K562 (cell line): ENCODE results near the gene TOR1AIP2. TPM values are rescaled to one million over a fixed set of nuclear protein-coding genes. Genes with fewer than 3 reads are reported as not detected.

Experiments used
- BCOR ChIP-seq: fragments of 450-650 bp; IDR thresholded peaks from 2 replicates; pipeline ENCODE4 v1.6.1; 2016
- C11orf30 ChIP-seq: fragments of 450-650 bp; IDR thresholded peaks from 2 replicates; pipeline ENCODE4 v1.6.1; 2016; ENCODE audit warnings: low read depth, mild to moderate bottlenecking
- CHD1 ChIP-seq: fragments of 200-600 bp; sonication (generic); IDR thresholded peaks from one replicate; pipeline ENCODE4 v1.6.1; 2012; ENCODE audit warnings: mild to moderate bottlenecking, moderate library complexity, low read length, inconsistent platforms
- FOXK1 ChIP-seq: sonication (generic); formaldehyde crosslinking; IDR thresholded peaks from 2 replicates; pipeline ENCODE4 v1.8.0; 2022; ENCODE audit warnings: missing genetic modification reagents, mild to moderate bottlenecking, borderline replicate concordance
- HDAC3 ChIP-seq: fragments of 450-650 bp; IDR thresholded peaks from 2 replicates; pipeline ENCODE4 v1.6.1; 2018; ENCODE audit warnings: borderline replicate concordance, mild to moderate bottlenecking, moderate library complexity; ENCODE audit not compliant: partially characterized antibody
- HIVEP1 ChIP-seq: fragments of 250-450 bp; sonication (Bioruptor Pico); IDR thresholded peaks from 2 replicates; pipeline ENCODE4 v1.4.0; 2020; ENCODE audit warnings: mild to moderate bottlenecking
- KLF1 ChIP-seq: fragments of 450-650 bp; IDR thresholded peaks from 2 replicates; pipeline ENCODE4 v1.6.1; 2016; ENCODE audit warnings: missing genetic modification characterization, missing compliant biosample characterization
- KLF13 ChIP-seq: fragments of 450-650 bp; IDR thresholded peaks from 2 replicates; pipeline ENCODE4 v1.6.1; 2016; ENCODE audit warnings: missing genetic modification characterization, low read depth, mild to moderate bottlenecking, missing compliant biosample characterization, moderate library complexity, borderline replicate concordance
- NR1H2 ChIP-seq: sonication (generic); formaldehyde crosslinking; IDR thresholded peaks from 2 replicates; pipeline ENCODE4 v1.4.0; 2020; ENCODE audit warnings: mild to moderate bottlenecking, missing genetic modification reagents
- SAP30 ChIP-seq: fragments of 200-600 bp; sonication (generic); IDR thresholded peaks from 2 replicates; pipeline ENCODE4 v1.6.1; 2012; ENCODE audit warnings: borderline replicate concordance, low read depth, mild to moderate bottlenecking, moderate library complexity, low read length, control low read depth, inconsistent platforms; ENCODE audit not compliant: insufficient read depth, poor library complexity, severe bottlenecking
- TEAD1 ChIP-seq, 2 experiments: fragments of 450-650 bp in 1 of 2; sonication (generic) in 1 of 2; formaldehyde crosslinking; IDR thresholded peaks; 2 replicates each; pipeline versions ENCODE4 v1.4.0 to v1.8.0; 2020 to 2022; ENCODE audit warnings: mild to moderate bottlenecking in 2 of 2, missing genetic modification reagents in 1 of 2
- TSC22D4 ChIP-seq: fragments of 450-650 bp; IDR thresholded peaks from 2 replicates; pipeline ENCODE4 v1.6.1; 2016; ENCODE audit warnings: missing genetic modification characterization, missing biosample characterization, control low read depth
- ZNF445 ChIP-seq: fragments of 250-450 bp; sonication (Bioruptor Pico); IDR thresholded peaks from 2 replicates; pipeline ENCODE4 v1.4.0; 2020; ENCODE audit warnings: low read depth, mild to moderate bottlenecking, moderate library complexity
- polyA plus RNA-seq, 8 experiments: library from polyadenylated mRNA; depleted of rRNA in 4 of 8; stranded (reverse) in 5 of 8; unstranded in 3 of 8; fragments of >200 nt; fragmentation: Nextera tagmentation in 2 of 8; fragmentation: Illumina TruSeq in 1 of 8; extraction: Ambion mirVana in 2 of 8; extraction: Trizol in 1 of 8; gene quantifications; 2 replicates each; pipeline versions ENCODE4 v1.2.1 to v1.2.3, GENCODE V29; 2011 to 2014; ENCODE audit warnings: inconsistent platforms in 1 of 8, missing spikeins in 1 of 8
- total RNA-seq, 7 experiments: library from RNA; depleted of rRNA in 6 of 7; stranded (reverse); fragments of >200 nt in 6 of 7; fragmentation: Illumina TruSeq in 2 of 7; extraction: Trizol in 2 of 7; gene quantifications; 2 replicates each; pipeline versions ENCODE4 v1.2.1 to v1.2.3, GENCODE V29; 2011 to 2021; ENCODE audit warnings: low replicate concordance in 1 of 7
- TF ChIP-seq, protein P1 (sequence below): fragments of 450-650 bp; IDR thresholded peaks from 2 replicates; pipeline ENCODE4 v1.6.1; 2014; ENCODE audit warnings: low read depth, mild to moderate bottlenecking, moderate library complexity, borderline replicate concordance
- TF ChIP-seq, protein P2 (sequence below): fragments of 450-650 bp; IDR thresholded peaks from one replicate; pipeline ENCODE4 v1.6.1; 2018; ENCODE audit warnings: mild to moderate bottlenecking, moderate library complexity; ENCODE audit not compliant: partially characterized antibody
- TF ChIP-seq, protein P3 (sequence below): fragments of 450-650 bp; IDR thresholded peaks from 2 replicates; pipeline ENCODE4 v1.6.1; 2016; ENCODE audit warnings: mild to moderate bottlenecking
- TF ChIP-seq, protein P4 (sequence below): IDR thresholded peaks from 2 replicates; pipeline ENCODE4 v1.6.1; 2011; ENCODE audit warnings: borderline replicate concordance, low read depth, mild to moderate bottlenecking, moderate library complexity, low read length; ENCODE audit not compliant: insufficient read depth, poor library complexity, severe bottlenecking

TOR1AIP2 gene
- total and polyA plus RNA-seq, 9 of the 15 experiments (the other 6 are each of a cell fraction or from before 2014, with no cell fraction given): 16.7 to 122 (median 41.4) TPM

DNA sequence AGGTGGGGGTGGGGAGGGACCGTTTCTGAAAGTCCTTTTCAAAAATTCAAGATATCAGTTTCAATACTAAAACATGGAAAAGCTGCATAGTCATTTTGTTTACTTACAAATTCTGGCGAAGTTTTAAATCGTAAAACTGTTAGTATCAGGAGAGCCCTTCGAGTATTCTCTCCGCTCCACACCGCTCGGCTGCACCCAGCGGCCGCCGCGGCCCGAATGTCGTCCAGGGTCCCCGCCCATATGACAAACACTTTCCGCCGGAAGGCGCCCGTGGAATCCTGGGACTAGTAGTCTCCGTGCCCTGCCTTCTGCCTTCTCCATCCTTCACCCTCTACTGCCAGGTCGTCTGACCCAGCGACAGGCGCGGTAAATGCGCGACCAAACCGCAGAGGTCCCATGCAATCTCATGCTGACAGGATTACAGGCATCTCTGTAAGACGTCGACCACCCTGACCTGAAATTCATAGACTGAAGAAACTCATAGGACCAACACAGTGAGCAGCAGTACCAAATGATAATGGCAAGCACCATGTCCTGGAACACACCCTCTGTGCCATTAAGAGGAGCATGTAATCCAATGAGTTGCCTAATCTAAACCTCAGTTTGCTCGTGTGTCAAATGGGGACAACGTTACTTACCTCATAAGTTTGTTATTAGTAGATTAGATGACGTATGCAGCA is at the start of gene TOR1AIP2 (continued):
- TF ChIP-seq, protein P1, sequence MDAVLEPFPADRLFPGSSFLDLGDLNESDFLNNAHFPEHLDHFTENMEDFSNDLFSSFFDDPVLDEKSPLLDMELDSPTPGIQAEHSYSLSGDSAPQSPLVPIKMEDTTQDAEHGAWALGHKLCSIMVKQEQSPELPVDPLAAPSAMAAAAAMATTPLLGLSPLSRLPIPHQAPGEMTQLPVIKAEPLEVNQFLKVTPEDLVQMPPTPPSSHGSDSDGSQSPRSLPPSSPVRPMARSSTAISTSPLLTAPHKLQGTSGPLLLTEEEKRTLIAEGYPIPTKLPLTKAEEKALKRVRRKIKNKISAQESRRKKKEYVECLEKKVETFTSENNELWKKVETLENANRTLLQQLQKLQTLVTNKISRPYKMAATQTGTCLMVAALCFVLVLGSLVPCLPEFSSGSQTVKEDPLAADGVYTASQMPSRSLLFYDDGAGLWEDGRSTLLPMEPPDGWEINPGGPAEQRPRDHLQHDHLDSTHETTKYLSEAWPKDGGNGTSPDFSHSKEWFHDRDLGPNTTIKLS: peak; percentile 78; the same call in 1 of the 2 replicates
- TF ChIP-seq CHD1 (no peak), C11orf30 (peak; percentile 37; the same call in 1 of the 2 replicates), TEAD1 (CRISPR knock-in tag; IDR thresholded peaks at IDR 0.05) (peak in 1 of 2 experiments; percentile 90; a peak in 2 of 4 replicates), FOXK1 (CRISPR knock-in tag) (no peak), HIVEP1 (CRISPR knock-in tag) (no peak), ZNF445 (CRISPR knock-in tag) (no peak), TSC22D4 (no peak), NR1H2 (CRISPR knock-in tag) (no peak), KLF13 (tag) (peak; percentile 72; the same call in 1 of the 2 replicates), HDAC3 (peak; percentile 38), SAP30 (no peak), KLF1 (tag) (0 out of 2 replicates have a peak, but pooled peaks have one; percentile 23), BCOR (peak; percentile 98)
- TF ChIP-seq, protein P2, sequence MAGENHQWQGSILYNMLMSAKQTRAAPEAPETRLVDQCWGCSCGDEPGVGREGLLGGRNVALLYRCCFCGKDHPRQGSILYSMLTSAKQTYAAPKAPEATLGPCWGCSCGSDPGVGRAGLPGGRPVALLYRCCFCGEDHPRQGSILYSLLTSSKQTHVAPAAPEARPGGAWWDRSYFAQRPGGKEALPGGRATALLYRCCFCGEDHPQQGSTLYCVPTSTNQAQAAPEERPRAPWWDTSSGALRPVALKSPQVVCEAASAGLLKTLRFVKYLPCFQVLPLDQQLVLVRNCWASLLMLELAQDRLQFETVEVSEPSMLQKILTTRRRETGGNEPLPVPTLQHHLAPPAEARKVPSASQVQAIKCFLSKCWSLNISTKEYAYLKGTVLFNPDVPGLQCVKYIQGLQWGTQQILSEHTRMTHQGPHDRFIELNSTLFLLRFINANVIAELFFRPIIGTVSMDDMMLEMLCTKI: no peak
- TF ChIP-seq, protein P3, sequence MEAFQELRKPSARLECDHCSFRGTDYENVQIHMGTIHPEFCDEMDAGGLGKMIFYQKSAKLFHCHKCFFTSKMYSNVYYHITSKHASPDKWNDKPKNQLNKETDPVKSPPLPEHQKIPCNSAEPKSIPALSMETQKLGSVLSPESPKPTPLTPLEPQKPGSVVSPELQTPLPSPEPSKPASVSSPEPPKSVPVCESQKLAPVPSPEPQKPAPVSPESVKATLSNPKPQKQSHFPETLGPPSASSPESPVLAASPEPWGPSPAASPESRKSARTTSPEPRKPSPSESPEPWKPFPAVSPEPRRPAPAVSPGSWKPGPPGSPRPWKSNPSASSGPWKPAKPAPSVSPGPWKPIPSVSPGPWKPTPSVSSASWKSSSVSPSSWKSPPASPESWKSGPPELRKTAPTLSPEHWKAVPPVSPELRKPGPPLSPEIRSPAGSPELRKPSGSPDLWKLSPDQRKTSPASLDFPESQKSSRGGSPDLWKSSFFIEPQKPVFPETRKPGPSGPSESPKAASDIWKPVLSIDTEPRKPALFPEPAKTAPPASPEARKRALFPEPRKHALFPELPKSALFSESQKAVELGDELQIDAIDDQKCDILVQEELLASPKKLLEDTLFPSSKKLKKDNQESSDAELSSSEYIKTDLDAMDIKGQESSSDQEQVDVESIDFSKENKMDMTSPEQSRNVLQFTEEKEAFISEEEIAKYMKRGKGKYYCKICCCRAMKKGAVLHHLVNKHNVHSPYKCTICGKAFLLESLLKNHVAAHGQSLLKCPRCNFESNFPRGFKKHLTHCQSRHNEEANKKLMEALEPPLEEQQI: 0 out of 2 replicates have a peak, but pooled peaks have one; percentile 12
- TF ChIP-seq, protein P4, sequence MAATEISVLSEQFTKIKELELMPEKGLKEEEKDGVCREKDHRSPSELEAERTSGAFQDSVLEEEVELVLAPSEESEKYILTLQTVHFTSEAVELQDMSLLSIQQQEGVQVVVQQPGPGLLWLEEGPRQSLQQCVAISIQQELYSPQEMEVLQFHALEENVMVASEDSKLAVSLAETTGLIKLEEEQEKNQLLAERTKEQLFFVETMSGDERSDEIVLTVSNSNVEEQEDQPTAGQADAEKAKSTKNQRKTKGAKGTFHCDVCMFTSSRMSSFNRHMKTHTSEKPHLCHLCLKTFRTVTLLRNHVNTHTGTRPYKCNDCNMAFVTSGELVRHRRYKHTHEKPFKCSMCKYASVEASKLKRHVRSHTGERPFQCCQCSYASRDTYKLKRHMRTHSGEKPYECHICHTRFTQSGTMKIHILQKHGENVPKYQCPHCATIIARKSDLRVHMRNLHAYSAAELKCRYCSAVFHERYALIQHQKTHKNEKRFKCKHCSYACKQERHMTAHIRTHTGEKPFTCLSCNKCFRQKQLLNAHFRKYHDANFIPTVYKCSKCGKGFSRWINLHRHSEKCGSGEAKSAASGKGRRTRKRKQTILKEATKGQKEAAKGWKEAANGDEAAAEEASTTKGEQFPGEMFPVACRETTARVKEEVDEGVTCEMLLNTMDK: no peak
